Head of caudate nucleus (tissue), 42 donors: ENCODE measurements around the gene BCOR.

ENCODE experiments used
- DNase-seq, 42 donors: peaks; one replicate each; pipeline versions ENCODE4 v3.0.0 to v3.0.0-alpha.2; 2020 to 2021; ENCODE audit warnings: mixed read lengths in 7 of 42
- intact Hi-C: fragments of 100-400 bp; cut with DNase I; formaldehyde crosslinking; loops from one replicate; pipeline ENCODE4 v1.15.0; 2022

Gene BCOR

DNA sequence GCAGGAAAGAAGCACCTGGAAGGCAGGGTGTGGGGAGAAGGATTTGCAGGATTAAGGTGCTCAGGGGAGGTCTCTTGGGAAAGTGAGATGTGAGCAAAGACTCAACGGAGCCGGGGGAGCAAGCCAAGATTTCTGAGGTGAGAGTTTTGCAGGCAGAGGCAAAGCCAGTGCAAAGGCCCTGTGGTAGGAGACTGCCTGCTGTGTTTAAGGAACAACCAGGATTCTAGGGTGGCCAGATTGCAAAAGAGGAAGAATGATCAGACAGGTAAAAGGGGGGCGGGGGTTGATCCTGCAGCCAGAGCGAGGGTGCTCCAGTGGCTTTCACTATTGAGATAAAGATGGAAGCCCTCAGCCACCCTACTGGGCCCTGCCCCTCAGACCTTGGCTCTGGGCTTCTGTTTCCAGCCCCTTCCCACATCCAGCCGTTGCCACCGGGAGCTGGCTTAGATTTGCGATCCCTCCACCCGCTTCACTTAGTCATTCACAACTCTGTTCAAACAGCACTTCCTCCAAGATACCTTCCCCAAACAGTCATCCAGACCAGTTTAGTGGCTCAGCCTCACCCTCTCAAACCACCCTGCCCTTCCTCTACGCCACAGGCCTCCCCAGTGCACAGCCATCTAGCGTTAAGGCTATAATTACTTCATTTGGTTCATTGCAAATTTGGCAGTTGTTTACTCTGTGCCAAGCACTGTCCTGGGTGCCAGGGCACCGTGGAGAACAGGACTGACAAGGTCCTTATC lies 23.3 kb upstream of the BCOR start:
- intact Hi-C loops: no loop called here
- DNase-seq: no peak

DNA sequence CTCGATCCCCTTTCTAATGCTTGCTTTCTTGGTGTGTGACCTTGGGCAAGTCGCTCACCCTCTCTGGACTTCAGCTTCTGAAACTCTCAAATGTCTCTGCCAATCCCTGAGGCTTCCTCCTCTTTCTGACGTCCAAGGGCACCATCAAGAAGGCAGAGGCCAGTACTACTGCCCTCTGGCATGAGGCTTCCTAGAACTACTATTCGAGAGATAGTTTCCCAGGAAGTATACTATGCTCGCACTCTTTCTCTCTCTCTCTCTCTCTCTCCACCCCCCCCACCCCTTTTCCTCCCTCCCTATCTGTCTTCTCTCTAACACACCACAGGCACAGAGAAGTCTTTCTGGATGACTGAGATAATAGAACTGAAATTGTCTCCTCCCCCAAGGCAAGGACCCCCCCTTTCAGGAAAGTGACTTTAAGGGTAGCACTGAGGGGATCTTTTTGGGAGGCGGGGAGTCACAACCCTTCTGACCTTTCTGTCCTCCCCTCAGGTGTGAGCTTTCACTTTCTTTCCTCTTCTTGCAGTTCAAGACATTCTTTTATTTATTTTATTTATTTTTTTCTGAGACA lies 20.0 kb upstream of the BCOR start:
- intact Hi-C loops: no loop called here
- no peak for DNase-seq

DNA sequence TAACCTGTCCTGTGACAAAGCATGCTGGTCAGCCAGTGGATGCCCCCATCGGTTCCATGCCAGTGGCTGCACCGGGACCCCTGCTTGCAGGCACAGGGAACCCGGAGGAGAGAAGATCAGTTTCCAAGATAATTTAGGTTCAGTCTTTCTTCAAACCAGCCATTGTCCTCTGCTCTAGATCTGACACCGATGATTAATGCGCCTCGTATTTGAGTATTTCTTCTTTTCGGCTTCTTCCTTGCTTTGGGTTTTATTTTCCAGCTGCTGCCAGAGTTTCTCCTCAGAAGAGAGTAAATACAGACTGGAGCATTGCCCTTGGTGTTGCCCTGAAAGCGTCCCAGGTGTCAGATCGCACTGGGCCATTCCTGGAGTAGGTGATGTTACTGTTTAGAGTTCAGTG lies 19.2 kb upstream of the BCOR start:
- intact Hi-C loops: no loop called here
- no peak for DNase-seq

DNA sequence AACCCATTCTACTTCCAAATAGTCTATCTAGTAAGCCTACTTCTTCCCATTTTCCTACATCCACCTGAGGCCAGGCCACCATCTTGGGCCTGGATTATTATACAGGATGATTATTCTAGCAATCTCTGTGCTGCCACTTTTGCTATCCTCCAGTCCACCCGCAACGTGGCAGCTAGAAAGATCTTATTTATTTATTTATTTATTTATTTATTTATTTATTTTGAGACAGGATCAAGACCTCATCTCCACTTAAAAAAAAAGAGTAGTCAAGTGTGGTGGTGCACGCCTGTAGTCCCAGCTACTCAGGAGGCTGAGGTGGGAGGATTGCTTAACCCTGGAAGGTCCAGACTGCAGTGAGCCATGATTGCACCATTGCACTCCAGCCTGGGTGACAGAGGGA lies 15.2 kb upstream of the BCOR start:
- no peak for DNase-seq
- intact Hi-C loops: no loop called here

DNA sequence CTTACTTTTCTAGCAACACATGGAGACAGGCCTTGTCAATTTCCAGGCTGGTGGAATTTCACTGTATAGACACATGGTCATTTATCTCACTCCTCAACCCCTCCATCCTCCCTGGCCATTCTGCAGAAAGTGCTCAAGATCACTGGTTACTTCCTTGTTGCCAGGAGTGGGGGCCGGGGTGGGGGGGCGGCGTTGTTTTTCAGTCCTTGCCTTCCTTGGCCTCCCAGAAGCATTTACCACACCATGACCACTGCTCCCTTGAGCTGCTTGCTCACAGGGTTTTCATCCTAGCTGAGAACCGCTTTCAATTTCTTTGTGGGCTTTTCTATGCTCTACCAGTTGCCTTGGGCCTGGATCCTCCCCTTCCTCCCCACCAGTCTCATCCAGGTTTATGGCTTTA lies 14.1 kb upstream of the BCOR start:
- intact Hi-C loops: no loop called here
- DNase-seq: no peak

DNA sequence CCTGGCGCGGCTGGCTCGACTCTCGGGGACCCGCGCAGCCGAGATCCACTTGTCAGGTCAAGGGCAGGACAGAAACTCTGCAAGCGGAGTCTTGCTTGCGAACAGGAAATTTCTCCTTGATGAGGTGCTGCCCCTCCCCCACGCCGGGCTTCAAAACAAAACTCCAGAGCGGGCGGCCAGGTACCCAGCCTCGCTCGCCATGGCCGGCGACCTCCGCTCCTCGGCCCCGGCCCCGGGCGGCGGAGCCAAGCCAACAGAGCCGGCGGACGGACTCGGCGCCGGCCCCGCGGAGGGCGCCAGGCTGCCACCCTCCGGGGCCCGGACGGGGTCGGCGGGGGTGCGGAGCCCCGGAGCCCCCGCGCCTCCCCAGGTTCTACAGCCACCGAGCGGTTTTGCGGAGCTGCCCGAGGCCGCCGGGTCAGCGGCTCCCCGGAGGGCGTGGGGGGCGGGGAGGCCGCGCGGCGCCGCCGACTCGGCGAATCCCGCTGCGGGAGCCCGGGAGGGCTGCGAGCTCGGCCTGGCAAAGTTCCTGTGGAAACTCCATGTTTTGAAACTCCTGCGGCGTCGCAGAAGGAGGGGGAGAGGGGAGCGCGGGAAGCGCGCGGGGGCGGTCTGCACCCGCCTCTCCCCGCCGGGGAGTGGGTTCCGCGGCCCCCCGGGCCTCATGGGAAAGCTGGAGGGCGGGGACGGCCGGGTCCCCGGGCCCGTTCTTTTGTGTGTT lies 11.7 kb upstream of the BCOR start:
- intact Hi-C loops: loop anchor here (5.0 kb wide), 2 partner anchors 43 to 68 kb away; no protein-coding TSS in a partner anchor
- peak in 19 of 42 donors; percentile 10 to 65 (median 34) for DNase-seq

DNA sequence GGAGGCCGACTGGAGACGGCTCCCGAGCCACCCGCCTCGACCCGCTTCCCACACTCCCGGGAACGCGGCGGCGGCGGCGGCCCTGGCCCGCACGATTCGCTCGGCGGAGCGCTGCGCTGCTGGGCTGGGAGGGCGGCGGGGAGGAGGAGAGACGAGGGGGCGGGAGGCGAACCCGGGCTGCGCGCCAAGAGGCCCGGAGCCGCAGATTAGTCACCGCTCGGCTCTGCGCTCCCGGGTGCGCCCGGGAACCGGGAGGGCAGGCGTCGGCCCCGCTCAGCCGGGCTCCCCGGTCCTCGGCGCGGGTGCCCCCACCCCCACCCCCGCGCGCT lies 11.2 kb upstream of the BCOR start:
- peak in 39 of 42 donors; percentile 46 to 91 (median 78) for DNase-seq
- intact Hi-C loops: loop anchor here (5.0 kb wide), 2 partner anchors 43 to 68 kb away; no protein-coding TSS in a partner anchor

DNA sequence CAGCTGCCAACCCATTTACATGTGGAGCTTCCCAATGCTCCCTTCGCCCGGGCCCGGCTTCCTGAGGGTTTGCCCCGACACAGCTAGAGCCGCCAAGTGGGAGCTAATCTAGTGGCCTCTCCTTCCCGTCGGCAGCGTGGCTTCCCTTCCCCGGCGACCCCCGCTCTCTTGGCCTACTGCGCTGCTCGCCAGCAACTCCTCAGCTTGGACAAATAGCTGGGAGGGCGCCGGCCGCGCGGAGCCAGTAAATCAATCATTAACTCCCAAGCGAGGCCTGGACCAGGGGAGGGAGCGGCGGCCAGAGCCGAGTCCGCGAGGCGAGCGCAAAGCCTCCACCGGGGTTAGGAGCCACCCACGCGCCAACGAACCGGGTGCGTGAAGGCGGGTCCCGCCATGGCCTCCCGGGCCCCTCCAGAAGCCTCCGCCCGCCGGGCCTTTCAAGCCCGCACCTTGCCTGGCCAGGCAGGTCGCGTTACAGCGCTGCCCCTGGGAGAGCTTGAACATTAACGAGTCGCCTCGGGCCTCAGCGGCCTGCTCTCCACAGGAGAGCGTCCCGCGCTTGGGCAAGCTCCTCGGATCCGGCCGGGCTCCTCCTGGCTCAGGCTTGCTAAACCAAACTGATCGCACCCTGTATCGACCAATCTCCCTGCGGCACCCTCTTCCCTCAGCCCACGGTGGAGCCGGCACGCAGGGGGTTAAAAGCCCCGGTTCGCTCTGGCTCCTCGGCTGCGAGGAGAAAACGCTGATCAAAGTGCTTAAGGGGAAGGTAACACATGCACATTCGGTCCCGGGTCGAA lies 10.6 kb upstream of the BCOR start:
- intact Hi-C loops: loop anchor here (5.0 kb wide), 2 partner anchors 44 to 69 kb away; no protein-coding TSS in a partner anchor
- peak in 35 of 42 donors; percentile 16 to 88 (median 68) for DNase-seq

DNA sequence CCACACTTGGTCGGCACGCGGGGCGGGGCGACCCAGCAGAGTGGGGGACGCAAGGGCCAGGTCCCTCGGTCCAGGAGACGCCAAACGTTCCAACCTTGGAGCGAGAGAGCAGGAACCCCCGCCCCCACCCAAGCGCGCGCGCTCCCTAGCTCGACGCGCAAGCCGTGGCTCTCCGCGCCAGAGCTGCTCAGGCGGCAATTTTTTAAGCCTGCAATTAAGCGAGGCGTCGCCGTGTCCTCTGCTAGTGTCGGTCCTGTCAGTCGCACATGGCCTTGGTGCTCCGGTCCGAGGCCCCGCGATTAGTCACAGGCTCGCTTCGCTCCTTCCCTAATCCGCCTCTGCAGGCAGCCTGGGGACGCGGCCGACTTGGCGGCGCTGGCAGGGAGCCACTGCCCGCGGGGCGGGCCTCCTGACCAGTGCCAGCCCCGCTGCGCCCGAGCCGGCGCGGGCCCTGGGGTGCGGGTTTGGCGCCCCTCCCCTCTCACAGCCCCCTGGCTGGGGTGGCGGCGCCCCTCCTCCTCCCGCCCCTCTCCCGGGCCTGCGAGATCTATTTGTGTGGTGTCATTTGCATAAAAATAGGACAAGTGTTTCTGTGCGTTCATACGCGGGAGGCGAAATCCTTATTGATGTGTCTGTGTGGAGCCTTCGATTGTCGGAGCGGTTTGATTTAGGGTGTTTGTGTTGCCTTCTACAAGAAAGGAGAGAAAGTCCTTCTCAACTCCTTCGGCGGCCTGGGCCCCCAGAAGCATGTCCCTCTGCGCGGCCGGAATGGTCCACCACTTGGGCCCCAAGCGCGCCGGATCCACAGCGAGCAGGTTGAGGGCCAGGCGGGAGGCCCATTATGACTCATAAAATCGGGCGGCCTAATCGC lies 9.8 kb upstream of the BCOR start:
- peak in 34 of 42 donors; percentile 27 to 81 (median 55) for DNase-seq
- intact Hi-C loops: loop anchor here (5.0 kb wide), 2 partner anchors 45 to 70 kb away; no protein-coding TSS in a partner anchor

DNA sequence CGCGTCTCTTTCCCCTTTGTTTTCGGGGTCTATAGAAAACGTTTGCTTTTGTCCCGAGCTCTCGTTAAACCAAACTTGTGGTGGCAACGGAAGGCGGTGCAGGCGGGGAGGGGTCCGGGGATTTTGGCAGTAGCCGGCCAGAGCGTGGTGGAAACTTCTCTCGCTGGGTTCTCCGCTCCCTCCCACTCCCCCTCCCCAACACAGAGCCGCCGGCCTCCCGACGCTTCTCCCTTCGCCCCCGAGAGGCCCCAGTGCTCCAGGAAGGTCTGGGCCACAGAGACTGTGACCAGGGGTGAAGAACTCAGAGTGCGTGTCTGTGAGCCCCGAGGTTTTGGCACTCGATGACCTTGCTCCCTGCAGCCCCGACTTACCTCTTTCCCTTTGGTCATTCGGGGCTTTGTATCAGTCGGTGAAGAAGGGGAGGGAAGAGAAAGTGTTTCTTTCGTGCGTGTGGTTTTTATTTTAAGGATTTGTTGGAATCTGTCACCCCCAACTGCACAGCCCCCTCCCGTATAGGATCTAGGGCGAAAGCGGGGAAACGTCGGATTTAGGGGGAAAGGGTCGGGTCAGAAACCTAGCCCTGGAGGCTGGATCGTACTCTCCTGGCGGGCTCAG lies 9.0 kb upstream of the BCOR start:
- intact Hi-C loops: loop anchor here (5.0 kb wide), 2 partner anchors 46 to 71 kb away; no protein-coding TSS in a partner anchor
- DNase-seq: peak in 1 of 42 donors; percentile 13

DNA sequence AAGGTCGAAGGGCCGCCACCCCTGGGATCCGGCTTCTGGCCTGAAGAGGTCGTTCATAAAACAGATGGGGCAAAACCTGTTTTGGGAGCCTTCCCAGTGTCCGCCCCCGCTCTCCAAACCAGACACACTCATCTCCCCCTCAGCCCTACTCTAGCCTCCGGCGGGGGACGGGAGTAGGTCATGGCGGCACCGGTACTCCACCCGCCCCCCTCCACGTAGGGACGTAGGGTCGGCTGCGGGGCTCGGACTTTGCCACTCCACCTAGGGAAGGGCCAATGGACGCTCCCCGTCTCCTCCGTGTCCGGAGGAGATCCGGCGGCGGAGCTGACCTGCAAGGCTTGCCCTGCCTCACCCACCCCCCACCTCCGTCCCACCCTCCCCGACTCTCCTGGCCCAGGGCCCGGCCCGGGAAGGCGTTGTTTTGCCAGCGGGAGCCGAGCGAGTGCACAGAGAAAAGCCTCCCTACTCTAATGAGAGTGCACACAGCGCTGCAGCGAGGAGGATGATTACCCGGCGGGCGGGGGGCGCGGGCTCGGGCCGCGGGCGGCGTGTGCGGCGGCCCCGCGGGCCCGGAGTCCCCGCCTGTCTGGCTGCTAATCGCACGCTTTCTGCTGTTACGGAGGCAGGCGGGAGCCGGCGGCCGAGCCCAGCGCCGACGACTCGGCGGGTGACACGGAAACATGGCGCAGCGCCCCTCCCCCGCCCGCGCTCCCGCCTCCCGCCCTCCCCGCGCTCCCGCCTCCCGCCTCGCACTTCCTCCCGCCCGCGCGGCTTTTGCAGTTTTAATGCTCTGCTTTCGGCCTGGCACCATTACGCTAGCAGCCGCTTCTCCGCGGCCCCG lies 8.3 kb upstream of the BCOR start:
- peak in 40 of 42 donors; percentile 47 to 89 (median 77) for DNase-seq
- intact Hi-C loops: loop anchor here (5.0 kb wide), 2 partner anchors 46 to 71 kb away; no protein-coding TSS in a partner anchor

DNA sequence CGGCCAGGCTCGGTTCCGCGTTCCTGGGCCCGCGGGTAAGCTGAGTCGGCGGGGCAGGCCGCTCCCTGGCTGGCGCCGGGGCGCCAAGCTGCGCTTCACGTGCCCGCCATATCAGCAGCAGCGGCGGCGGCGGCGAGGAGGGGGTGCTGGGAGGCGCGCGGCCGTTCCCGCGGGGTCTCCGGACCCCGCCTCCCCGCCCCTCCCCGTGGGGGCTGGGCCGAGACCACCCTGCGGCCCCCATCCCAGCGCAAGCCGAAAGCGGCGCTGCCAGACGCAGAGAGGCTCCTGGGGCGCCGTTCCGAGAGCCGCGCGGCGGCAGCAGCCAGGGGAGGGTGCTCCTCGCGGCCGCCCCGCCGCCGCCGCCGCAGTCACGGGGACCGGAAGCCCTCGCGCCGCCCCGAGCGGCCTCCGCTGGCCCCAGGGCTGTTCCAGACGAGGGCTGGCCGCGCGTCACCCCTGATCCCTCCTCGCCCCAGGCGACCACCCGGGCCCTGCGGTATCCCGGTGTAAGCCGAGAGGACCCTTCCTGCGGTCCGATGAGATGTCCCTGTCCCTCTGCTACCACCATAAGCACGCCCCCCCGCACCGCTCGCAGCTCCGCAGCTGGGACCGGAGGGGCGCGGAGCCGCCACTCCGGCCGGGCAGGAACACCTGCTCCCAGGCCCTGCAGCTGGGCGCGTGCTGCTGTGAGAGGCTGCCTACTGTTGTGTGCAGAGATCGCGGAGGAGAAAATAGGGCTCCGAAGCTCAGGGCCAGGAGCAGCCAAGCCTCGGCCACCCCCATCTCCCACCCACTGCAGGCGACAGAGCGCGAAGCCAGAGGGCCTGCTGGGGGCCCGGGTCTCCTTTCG lies 7.5 kb upstream of the BCOR start:
- intact Hi-C loops: loop anchor here (5.0 kb wide), 2 partner anchors 47 to 72 kb away; no protein-coding TSS in a partner anchor
- peak in 32 of 42 donors; percentile 14 to 79 (median 56) for DNase-seq

DNA sequence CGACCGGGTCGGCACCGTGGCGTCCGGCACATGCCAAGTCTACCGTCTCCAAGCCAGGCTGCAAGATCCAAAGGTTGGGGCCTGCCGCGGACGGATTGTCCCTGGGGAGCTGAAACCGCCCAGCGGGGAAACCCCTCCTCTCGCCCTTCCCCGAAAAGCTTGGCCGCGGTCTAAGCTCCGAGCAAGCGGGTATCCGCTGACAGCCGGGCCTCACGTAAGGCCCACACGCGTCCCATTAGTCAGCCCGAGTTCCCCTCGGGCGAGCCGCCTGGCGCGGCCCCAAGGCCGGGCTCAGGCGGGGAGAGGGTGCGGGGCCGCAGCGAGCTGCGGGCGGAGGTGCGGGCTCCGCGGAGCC lies 6.8 kb upstream of the BCOR start:
- intact Hi-C loops: no loop called here
- peak in 9 of 42 donors; percentile 3 to 58 (median 21) for DNase-seq

DNA sequence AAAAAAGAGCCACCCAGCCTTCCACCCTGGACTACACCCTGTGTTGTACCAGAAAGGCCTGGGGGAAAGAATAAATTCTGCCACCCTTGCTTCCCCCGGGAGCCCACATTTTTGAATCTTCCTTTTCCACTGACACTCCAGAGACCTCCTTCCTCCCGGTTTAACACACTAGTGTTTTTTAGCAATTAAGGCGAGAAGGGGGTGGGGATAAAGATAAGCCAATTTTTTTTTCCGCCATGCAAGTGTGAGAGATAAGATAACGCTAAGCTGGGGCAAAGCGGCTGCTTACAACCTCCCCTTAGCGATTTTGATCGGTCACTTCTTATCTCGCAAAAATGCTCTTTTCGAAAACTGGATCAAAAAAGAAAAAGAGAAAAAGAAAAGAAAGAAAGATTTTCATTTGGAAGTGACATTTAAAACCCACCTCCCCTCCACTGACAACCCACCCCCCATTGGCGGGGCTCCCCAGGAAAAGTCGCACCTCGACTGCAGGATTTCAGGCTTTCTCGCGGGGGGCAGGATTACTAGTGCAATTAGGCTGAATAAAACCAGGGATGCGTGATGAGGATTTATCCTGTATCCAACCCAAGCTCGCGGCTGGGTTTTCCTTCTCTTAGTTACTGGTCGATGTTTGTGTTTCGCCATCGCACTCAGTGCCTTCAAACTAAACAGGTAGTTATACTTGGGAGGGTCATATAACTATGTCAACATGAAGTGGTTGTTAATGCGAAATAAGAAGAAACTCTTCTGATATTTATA lies 6.0 kb upstream of the BCOR start:
- DNase-seq: no peak
- intact Hi-C loops: no loop called here
